ENCODE data around the gene HCFC1.

DNA sequence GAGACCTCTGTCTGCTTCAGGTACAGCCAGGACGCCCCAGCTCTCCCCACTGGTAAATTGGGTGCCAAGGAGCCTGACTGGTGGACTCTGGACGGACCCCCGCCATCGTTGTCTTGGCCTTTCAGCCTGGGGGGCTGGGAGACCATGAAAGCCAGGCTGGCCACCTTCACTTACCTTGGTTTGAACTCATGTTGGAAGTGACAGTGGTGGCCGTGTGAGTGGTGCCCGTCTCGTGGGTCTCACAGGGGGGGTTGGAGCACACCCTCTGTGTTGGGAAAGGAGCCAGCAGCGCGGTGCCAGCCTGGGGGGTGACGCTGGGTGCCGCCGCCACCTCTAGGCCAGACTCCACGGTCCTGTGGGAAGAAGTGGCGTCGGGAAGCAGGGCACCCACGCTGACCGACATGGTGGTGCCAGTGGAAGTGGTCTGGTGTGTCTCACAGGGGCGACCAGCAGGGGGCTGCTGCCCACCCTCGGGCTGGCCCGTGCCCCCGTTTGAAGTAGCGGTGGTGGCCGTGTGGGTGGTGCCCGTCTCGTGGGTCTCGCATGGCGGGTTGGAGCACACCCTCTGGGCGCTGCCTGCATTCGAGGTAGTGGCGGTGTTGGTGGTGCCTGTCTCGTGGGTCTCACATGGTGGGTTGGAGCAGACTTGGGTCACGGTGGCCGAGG is 17.6 kb downstream of the HCFC1 start:
- TF ChIP-seq POLR2A (IDR thresholded peaks at IDR 0.05): no peak
- TF ChIP-seq, protein P1, sequence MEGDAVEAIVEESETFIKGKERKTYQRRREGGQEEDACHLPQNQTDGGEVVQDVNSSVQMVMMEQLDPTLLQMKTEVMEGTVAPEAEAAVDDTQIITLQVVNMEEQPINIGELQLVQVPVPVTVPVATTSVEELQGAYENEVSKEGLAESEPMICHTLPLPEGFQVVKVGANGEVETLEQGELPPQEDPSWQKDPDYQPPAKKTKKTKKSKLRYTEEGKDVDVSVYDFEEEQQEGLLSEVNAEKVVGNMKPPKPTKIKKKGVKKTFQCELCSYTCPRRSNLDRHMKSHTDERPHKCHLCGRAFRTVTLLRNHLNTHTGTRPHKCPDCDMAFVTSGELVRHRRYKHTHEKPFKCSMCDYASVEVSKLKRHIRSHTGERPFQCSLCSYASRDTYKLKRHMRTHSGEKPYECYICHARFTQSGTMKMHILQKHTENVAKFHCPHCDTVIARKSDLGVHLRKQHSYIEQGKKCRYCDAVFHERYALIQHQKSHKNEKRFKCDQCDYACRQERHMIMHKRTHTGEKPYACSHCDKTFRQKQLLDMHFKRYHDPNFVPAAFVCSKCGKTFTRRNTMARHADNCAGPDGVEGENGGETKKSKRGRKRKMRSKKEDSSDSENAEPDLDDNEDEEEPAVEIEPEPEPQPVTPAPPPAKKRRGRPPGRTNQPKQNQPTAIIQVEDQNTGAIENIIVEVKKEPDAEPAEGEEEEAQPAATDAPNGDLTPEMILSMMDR (IDR thresholded peaks at IDR 0.05): no peak
